GM18873 (cell line): ENCODE results near the gene PRMT1.

Experiments
- ATAC-seq: cut with Tn5 transposase; IDR thresholded peaks from one replicate; pipeline ENCODE4 v1.9.1; 2021; ENCODE audit warnings: mild to moderate bottlenecking, moderate library complexity, moderate number of reproducible peaks; ENCODE audit not compliant: unreplicated experiment, low FRiP score

PRMT1 gene

DNA sequence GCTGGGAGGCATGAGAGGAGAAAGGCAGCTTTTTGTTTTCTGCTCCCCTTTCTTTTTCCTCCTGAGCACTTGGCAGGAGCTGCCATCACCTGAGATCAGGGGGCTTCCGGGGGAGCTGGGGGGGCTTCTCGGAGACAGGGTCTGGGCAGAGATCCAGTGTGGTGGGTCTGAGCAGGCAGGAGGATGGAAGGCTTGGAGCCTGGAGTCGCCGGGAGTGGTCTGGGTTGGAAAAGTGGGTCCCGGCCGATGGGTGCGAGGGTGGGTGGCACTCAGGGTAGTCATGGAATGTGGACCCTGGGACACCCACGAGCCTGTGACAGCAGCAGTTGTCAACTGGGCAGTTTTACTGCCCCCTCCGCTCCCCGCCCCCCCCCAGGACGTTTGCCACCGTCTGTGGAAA is 10.1 kb downstream of the PRMT1 start:
- ATAC-seq: no peak

DNA sequence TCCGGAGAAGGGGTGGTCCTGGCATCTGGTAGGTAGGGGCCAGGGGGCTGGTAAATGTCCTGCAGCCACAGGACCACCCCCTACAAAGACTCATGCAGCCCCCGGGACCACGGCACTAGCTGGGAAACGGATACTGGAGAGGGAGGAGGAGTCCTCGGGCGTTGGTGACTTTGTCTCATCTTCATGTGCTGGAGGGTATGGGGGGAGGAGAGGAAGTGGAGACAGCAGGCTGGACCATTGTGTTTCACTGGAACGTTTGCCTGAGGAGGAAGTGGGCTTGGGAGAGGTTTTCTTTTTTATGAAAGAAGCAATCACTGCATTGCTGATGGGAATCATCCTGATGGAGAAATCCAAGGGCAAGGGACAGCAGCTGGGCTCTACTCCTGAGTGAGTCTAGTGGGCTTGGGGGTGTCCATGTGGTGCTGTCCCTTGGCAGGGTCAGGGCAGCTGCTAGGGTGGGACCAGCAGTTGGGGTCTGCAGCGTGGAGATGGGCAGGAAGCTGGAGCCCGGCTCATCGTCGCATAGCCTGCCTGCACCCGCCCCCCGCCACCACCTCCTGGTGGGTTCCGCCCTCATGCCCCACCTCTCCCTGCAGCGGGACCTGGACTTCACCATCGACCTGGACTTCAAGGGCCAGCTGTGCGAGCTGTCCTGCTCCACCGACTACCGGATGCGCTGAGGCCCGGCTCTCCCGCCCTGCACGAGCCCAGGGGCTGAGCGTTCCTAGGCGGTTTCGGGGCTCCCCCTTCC is 10.7 kb downstream of the PRMT1 start:
- ATAC-seq: no peak

GRCh38 chr19:49688531-49689132 is 11.6 kb downstream of the PRMT1 start:
- ATAC-seq: no peak

GRCh38 chr19:49689133-49690078 is 12.3 kb downstream of the PRMT1 start, which contains the start of gene ADM5:
TSS of gene ADM5 (plus strand) at chr19:49689594. CDS start at chr19:49689838, 244 bp downstream.
- no peak for ATAC-seq

GRCh38 chr19:49690079-49690655 is 13.1 kb downstream of the PRMT1 start:
- no peak for ATAC-seq

GRCh38 chr19:49690656-49691242 is 13.7 kb downstream of the PRMT1 start, which contains the start of gene CPT1C:
TSS of gene CPT1C (plus strand) at chr19:49691116. CDS start at chr19:49692253, 1,137 bp downstream.
- no peak for ATAC-seq

GRCh38 chr19:49691243-49692146 is 14.4 kb downstream of the PRMT1 start:
- no peak for ATAC-seq

- no peak for ATAC-seq
Observed at GRCh38 chr19:49692147-49692506, 15.1 kb downstream of the PRMT1 start.

DNA sequence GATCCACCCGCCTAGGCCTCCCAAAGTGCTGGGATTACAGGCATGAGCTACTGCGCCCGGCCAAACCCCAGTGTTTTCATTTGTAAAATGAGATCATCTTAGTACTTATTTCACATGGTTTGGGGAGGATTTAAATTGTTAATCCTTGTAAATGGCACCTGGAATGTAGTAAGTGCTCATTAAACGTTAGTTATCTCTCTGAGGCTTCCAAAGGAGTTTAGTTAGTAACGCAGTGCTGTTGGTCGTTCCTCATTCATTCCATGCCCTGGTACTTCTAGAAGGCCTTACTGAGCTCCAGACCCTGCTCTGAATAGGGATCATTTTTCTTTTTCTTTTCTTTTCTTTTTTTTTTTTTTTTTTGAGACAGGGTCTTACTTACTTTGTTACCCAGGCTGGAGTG is 19.0 kb downstream of the PRMT1 start:
- no peak for ATAC-seq

DNA sequence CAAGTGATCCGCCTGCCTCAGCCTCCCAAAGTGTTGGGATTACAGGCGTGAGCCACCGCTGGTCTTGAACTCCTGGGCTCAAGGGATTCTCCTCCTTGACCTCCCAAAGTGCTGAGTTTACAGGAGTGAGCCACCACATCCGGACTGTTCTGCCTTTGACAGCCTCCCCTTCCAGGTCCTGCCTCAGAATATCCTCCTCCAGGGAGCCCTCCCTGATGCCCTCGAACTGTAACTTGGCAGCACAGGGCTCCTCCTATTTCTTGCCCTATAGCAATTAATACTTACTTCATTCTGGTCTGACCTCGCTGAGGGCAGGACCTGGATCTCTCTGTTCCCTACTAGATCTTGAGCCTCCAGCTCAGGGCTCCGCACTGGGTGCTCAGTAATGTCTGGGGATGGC is 19.8 kb downstream of the PRMT1 start:
- ATAC-seq: no peak

- ATAC-seq: no peak
Observed at GRCh38 chr19:49699364-49699763, 22.3 kb downstream of the PRMT1 start.

DNA sequence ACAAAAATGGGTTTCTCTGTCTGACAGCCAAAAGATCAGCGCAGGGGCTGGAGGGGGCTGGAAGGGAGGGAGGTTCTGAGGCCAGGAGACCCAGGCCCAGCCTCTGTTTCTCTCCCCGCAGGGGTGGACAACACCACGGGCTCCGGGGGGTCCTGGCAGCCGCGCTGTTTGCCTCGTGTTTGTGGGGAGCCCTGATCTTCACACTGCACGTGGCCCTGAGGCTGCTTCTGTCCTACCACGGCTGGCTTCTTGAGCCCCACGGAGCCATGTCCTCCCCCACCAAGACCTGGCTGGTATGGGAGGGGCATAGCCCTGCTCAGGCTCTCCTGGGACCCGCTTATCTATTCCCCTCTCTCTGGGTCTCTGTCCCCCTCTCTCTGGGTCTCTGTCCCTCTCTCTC is 23.5 kb downstream of the PRMT1 start:
- no peak for ATAC-seq

- no peak for ATAC-seq
Observed at GRCh38 chr19:49701271-49701786, 24.3 kb downstream of the PRMT1 start.

- ATAC-seq: no peak
Observed at GRCh38 chr19:49704888-49705642, 28.0 kb downstream of the PRMT1 start.

GRCh38 chr19:49705919-49706318 is 28.8 kb downstream of the PRMT1 start:
- ATAC-seq: no peak

GRCh38 chr19:49710372-49710951 is 33.4 kb downstream of the PRMT1 start:
- ATAC-seq: no peak

- ATAC-seq: no peak
Observed at GRCh38 chr19:49712397-49712859, 35.4 kb downstream of the PRMT1 start.
